ENCODE data around the gene STAMBPL1.
"Not testable (repeated sequence)": the region's sequence is repeated elsewhere in the genome, so short reads cannot be mapped to it uniquely, and the experiment has no call there.

STAMBPL1 gene

DNA sequence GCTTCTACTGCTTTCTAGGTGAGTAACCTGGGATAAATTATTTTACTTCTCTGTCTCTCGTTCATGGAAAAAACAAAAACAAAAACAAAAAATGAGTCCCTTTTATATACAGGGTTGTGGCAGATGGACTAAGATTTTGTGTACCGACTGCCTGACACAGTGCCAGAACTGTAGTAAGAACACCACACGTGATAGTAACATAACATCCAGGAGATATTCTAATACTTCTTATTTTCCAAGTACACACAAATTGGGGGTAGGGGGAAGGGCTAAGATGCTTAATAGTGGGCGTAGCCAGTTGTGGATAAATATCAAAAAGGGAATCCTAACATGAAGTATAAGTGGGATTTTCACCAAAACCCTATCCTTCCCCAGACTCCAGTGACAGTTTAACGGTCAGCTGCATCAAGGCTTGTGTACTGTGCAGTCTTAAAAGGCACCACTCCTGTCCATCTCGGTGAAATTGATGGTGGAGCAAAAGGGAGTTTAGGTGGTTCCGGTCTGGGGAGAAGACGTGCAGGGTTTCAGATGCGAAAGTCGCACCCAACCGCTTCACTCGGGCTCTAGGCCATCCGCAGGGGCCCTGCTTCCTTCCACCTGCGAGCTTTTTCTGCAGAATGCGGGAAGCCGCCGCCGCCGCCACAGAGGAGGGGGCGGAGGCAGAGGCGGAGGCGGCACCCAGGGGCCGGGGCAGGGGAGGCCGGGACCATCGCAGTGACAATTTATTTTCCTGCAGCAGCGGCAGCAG, at the start of gene STAMBPL1:
STAMBPL1 (plus strand) TSS at position 712 of the 748 bp plus-strand sequence. CDS start 21,464 bp downstream, outside the sequence.
- peak; percentile 48 for DNase-seq

- no peak for DNase-seq
Measured at GRCh38 chr10:88830643-88831268, 49.3 kb upstream of the STAMBPL1 start.

DNA sequence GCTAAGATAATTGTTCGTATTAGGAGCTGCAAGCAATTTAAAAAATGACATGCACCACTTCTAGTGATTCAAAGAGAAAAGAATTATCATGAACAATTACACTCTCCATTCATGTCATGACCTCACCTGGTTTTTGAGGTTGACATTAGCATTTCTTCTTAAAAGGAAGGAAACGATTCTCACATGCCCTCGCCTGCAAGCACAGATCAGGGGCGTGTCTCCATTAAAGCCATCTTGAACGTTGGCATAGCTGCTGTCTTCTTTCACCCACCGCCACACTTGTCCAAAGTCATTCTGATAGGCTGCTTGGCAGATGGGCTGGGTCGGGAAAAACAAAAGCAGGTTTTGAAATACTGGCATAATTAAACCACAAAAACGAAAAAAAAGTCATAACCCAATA, 48.3 kb upstream of the STAMBPL1 start:
- DNase-seq: no peak

GRCh38 chr10:88832376-88832775, 47.7 kb upstream of the STAMBPL1 start:
- DNase-seq: no peak

DNA sequence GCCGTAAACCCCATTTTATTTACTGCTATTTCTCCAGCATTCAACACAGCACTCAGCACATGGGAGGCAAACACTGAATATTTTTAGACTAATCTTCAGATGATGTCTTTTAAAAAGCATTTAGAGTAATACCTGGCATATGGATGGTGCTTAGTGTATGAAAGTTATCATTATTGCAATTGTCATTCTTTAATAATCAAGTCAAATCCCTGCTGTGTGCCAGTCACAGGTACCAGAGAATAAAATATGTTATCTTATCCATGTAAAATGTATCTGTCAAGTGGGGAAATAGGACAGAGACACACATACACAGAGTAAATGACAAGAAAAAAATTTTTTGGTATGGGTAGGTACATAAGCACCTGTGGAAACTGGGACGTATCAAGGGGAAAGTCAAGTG, 46.9 kb upstream of the STAMBPL1 start:
- DNase-seq: no peak

GRCh38 chr10:88833723-88834122, 46.3 kb upstream of the STAMBPL1 start:
- no peak for DNase-seq

- peak; percentile 77 for DNase-seq
Measured at GRCh38 chr10:88835096-88835909, 44.7 kb upstream of the STAMBPL1 start.

DNA sequence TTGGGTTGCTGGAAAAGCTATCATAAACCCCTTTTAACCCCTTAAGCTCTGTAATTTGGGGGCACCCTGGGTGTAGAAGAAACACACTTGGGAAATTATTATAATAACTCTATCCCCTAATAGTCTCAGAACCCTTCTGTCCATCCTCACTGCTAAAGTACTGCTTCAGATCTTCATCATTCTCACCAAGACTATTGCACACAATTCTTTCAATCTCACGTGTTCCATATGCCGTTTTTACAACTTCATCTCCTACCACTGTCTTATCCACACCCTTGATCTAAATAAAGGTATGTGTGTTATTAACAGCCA, 44.2 kb upstream of the STAMBPL1 start:
- no peak for DNase-seq

- DNase-seq: not testable (repeated sequence)
Measured at GRCh38 chr10:88837632-88838031, 42.4 kb upstream of the STAMBPL1 start.

DNA sequence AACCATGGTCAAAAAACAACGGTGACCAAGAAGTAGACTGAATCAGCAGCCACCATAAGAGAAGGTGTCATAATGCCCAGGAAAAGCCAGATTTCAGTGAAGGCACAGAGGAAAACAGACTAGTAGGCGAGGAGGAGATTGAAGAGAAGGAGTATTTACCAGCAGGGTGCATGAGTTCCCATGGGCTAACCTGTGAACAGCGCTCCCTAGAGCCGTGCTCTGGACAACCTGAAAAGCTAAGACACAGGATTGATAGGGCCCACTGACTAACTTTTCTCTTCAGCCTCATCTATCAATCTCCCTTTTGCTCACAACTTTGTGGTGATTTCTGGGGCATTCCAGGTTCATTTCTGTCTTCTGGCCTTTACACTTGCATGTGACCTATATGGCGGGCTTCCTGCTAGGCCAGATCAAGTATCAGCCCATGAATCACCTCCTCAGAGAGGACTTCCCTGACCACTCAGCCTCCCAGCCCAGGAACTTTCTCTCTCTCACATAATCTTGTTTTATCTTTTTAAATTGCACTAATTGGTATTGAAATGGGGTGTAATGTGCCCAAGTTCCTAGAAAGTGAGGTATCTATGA, 41.2 kb upstream of the STAMBPL1 start:
- no peak for DNase-seq

GRCh38 chr10:88840104-88840503, 39.9 kb upstream of the STAMBPL1 start:
- DNase-seq: no peak

DNA sequence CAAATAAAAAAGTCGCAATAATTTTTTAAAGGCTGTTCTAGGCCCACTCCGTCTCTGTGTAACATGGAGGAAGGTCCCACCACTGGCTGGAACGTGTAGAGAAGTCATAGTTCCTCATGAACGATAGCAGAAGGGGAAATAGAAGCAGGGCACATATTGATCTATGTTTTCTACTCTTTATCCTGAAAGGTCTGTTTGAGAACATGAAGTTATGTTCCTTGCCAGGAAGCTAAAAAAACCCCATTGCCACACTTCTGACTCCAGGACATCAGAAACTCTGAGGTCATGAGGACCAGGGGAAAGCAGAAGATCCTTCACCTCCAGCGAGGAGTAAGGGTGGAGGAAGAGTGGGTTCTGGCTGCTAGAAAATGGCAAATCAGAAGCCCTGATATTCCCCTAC, 39.2 kb upstream of the STAMBPL1 start:
- no peak for DNase-seq

DNA sequence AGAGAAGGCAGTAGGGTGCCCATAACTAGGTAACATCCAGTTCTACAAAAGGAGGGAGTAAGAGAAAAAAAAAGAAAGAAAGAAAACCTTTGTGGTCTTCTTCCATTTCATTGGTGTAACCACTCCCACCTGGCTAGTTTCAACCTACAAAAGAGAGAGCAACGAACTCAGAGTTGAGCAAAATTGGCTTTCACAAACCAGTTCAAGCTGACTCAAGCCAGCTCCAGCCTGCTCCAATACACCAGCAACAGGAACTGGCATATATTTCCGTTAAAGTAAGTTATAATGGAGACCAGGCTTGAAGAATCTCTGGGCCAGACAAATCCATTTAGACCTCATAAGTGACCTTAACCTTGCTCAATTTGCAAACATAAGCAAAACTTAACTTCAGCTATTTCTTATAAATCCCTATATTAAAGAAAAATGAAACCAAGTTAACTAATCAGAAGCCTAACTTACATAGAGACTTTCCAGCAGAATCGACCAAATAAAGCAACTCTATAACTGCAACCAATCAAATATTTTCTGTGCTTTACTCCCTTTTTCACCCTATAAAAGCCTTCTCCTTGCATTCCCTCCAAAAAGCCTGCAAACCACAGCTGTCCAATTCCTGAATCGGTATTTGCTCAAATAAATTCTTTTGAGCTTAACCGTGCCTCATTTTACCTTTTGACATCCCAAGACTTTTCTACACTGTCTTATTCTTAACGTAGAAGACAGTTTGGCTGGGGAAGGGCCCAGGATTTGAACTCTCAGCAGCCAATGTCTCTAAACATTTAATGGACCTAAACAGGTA, 38.5 kb upstream of the STAMBPL1 start:
- no peak for DNase-seq

- no peak for DNase-seq
Measured at GRCh38 chr10:88843171-88843570, 36.9 kb upstream of the STAMBPL1 start.

DNA sequence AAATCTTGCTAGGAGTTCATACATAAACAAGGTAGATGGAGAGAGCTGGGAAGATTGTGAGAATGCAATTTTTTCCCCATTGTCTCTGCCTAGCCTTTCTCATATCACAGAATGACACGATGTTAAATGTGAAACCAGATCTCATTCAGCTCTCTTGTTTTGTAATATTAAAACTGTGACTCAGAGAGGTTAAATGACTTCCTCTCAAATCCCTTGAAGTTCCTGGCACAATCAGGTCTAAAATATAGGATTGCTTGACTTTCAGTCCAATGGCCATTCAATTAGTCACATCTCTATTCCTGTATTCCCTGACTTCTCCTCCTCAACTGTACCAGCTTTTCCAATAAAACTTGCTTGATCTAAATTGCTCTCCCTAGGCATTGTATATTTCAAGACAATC, 31.5 kb upstream of the STAMBPL1 start:
- DNase-seq: no peak

DNA sequence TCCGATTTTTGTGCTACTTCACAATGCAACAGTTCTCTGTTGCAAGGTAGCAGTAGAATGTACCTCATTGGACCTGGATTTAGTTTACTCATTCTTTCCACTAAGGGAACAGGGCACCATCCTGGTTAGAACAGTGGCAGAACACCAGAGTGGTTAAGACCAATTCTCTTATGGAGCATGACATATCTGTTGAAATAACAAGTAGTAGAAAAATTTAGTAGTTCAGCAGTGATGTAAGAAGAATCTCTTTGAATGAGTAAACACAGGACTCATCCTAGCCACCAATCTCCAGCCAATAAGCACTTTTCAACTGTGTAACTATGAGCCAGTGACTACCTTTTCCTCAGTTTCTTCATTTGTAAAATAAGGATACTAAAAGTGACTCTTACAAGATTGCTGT, 30.8 kb upstream of the STAMBPL1 start:
- DNase-seq: no peak

GRCh38 chr10:88850712-88851111, 29.3 kb upstream of the STAMBPL1 start:
- no peak for DNase-seq

- DNase-seq: peak; percentile 24
Measured at GRCh38 chr10:88851706-88852105, 28.3 kb upstream of the STAMBPL1 start, which contains the start of gene ANKRD22. Gene ANKRD22, minus strand, starts transcription at chr10:88851844. Its CDS starts 237 bp downstream, at chr10:88851607.

DNA sequence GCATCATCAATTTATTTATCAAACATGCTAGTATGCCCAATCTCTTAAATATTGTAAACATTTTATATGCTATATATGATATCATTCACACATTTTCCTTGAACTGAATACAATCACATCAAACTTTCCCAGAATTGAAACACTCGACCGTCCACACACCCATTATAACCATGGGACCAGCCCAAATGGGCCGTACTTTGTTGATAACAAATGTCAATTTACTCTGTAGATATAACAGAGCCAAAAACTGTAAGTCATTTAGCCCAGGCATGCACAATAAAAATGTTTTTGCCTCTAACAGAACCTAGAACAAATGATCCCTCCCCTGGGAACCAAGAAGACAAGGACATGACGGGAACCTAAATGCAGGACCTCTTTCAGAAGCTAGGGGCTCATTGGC, 27.7 kb upstream of the STAMBPL1 start:
- DNase-seq: no peak

DNA sequence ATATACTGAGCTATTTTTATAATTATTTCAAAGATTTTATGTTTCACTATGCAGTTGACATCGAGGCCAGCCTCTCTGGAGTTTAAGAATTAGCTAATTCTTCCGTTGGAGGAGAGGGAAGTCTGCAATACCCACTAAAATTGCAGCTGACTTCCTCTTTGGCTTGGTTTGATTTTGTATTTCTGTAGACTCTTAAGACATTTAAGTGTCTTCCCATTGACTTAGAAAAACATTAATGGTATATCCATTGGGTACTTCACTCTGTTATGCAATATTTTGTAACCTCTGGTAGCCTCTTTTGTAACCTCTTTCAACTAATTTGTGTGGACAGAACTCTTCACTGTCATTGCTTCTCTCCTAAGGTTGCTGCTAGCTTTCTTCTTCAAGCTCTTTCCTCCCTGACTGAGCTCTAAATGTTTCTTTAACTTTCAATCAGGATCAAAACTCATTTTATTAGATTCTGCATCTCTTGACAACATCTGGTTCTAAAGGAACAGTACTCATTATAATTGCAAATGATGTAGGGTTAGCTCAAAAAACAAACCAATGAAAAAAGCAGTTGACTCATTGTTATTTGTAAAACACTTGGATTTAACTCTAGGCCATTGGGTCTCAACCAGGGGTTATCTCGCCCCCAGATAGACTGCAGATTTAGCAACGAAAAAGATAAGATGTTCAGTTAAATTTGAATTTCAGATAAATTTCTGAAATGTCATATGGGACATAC, 26.7 kb upstream of the STAMBPL1 start:
- no peak for DNase-seq

DNA sequence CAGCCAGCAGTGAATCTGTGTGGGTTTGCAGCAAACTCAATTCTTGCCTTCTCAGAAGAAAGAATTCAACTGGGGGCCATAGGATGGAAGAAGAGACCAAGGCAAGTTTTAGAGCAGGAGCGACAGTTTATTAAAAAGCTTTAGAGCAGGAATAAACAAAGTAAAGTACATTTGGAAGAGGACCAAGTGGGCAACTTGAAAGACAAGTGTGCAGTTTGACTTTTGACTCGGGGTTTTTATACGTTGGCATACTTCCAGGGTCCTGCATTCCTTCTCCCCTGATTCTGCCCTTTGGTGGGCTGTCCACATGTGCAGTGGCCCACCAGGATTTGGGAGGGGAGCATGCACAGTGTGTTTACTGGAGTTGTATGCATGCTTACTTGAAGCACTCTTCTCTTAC, 25.4 kb upstream of the STAMBPL1 start:
- DNase-seq: no peak

DNA sequence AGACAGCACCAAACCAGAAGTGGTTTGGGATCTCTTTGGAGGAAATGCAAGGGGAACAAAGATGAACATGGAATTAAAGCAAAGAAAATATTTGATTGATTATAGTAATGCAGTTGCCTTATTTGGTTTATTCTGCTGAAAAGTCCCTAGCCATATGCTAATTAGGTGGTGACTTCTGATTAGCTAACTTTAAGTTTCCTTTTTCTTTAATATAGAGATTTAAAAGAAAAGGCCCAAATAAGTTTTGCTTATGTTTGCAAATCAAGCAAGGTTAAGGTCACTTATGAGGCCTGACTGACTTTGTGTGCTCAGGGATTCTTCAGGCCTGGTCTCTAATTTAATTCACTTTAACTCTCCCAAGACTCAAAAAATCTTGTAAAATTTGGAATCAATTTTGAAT, 22.2 kb upstream of the STAMBPL1 start:
- no peak for DNase-seq

All from NCI-H345 (cell line).